DND-41 (cell line): ENCODE results near the gene SOCS7.

Source experiments
- CTCF ChIP-seq: IDR thresholded peaks from 2 replicates; pipeline ENCODE4 v1.5.1; 2012; ENCODE audit warnings: borderline replicate concordance, low read length, moderate library complexity, mild to moderate bottlenecking; ENCODE audit not compliant: poor library complexity, severe bottlenecking; ENCODE audit errors: extremely low read depth
- EZH2 ChIP-seq: IDR thresholded peaks from 3 replicates; pipeline ENCODE4 v1.6.1; 2012; ENCODE audit warnings: borderline replicate concordance, low read depth, mild to moderate bottlenecking, moderate library complexity, low read length, inconsistent platforms; ENCODE audit not compliant: severe bottlenecking

GRCh38 chr17:38351412-38352222 is at the start of gene SOCS7:
- TF ChIP-seq CTCF (no peak), EZH2 (no peak)
